ENCODE data around the gene ANKRD10.

ANKRD10 gene

GRCh38 chr13:110921695-110922094 lies 6.8 kb upstream of the ANKRD10 start (continued):
- TF ChIP-seq, protein P1, sequence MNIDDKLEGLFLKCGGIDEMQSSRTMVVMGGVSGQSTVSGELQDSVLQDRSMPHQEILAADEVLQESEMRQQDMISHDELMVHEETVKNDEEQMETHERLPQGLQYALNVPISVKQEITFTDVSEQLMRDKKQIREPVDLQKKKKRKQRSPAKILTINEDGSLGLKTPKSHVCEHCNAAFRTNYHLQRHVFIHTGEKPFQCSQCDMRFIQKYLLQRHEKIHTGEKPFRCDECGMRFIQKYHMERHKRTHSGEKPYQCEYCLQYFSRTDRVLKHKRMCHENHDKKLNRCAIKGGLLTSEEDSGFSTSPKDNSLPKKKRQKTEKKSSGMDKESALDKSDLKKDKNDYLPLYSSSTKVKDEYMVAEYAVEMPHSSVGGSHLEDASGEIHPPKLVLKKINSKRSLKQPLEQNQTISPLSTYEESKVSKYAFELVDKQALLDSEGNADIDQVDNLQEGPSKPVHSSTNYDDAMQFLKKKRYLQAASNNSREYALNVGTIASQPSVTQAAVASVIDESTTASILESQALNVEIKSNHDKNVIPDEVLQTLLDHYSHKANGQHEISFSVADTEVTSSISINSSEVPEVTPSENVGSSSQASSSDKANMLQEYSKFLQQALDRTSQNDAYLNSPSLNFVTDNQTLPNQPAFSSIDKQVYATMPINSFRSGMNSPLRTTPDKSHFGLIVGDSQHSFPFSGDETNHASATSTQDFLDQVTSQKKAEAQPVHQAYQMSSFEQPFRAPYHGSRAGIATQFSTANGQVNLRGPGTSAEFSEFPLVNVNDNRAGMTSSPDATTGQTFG (tag by site-specific recombination; IDR thresholded peaks at IDR 0.05; ENCODE audit: borderline replicate concordance): no peak
- no peak for TF ChIP-seq ZNF670 (tag by site-specific recombination; IDR thresholded peaks at IDR 0.05; ENCODE audit: low read depth)

GRCh38 chr13:110921209-110921608 lies 6.3 kb upstream of the ANKRD10 start:
- TF ChIP-seq ZIC2 (tag by site-specific recombination; IDR thresholded peaks at IDR 0.05) (no peak), ZNF175 (tag by site-specific recombination; IDR thresholded peaks at IDR 0.05) (no peak), GLI2 (tag by site-specific recombination; IDR thresholded peaks at IDR 0.05; ENCODE audit: borderline replicate concordance, low read depth) (no peak), ZNF48 (tag by site-specific recombination; IDR thresholded peaks at IDR 0.05) (no peak)
- Histone ChIP-seq H3K4me1 (ENCODE audit: control insufficient read depth, insufficient read depth, low read length) (no peaks in the 10 kb centered on the region), H3K27ac (ENCODE audit: extremely low read depth, low read depth, low read length) (no peak overlapping the region), H3K4me3 (ENCODE audit: low read depth, low read length) (no peak overlapping the region), H3K36me3 (ENCODE audit: control insufficient read depth in 2 of 2, insufficient read depth in 1 of 2, low read length in 2 of 2) (no peaks in the 10 kb centered on the region), H3K9me3 (ENCODE audit: control insufficient read depth, insufficient read depth, low read depth, low read length) (no peaks in the 10 kb centered on the region)
- POLR2A ChIA-PET: no interaction called here
- CTCF ChIA-PET: interaction anchor here (1.2 kb wide), 1 partner anchor 146 kb away, joined by 3 read pairs; no protein-coding TSS in a partner anchor

- Histone ChIP-seq H3K4me1 (ENCODE audit: control insufficient read depth, insufficient read depth, low read length) (no peaks in the 10 kb centered on the region), H3K27ac (ENCODE audit: extremely low read depth, low read depth, low read length) (no peak overlapping the region), H3K9me3 (ENCODE audit: control insufficient read depth, insufficient read depth, low read depth, low read length) (no peaks in the 10 kb centered on the region), H3K36me3 (ENCODE audit: control insufficient read depth in 2 of 2, insufficient read depth in 1 of 2, low read length in 2 of 2) (no peaks in the 10 kb centered on the region), H3K4me3 (ENCODE audit: low read depth, low read length) (no peak overlapping the region)
- CTCF ChIA-PET: interaction anchor here (1.2 kb wide), 1 partner anchor 147 kb away, joined by 3 read pairs; no protein-coding TSS in a partner anchor
- POLR2A ChIA-PET: no interaction called here
- TF ChIP-seq ZSCAN23 (tag by site-specific recombination; IDR thresholded peaks at IDR 0.05) (no peak), FEZF1 (tag by site-specific recombination; IDR thresholded peaks at IDR 0.05) (no peak), ZNF2 (tag by site-specific recombination; IDR thresholded peaks at IDR 0.05) (no peak), ZSCAN5A (tag by site-specific recombination; IDR thresholded peaks at IDR 0.05) (no peak), ZNF585B (tag by site-specific recombination; IDR thresholded peaks at IDR 0.05) (no peak), ZNF626 (tag by site-specific recombination; IDR thresholded peaks at IDR 0.05) (no peak), KLF7 (tag by site-specific recombination; IDR thresholded peaks at IDR 0.05; ENCODE audit: borderline replicate concordance) (no peak), ZNF660 (tag by site-specific recombination; IDR thresholded peaks at IDR 0.05) (no peak), EGR2 (tag by site-specific recombination; IDR thresholded peaks at IDR 0.05; ENCODE audit: low read depth) (no peak), ZNF23 (tag by site-specific recombination; IDR thresholded peaks at IDR 0.05; ENCODE audit: borderline replicate concordance) (no peak)
- TF ChIP-seq, protein P2, sequence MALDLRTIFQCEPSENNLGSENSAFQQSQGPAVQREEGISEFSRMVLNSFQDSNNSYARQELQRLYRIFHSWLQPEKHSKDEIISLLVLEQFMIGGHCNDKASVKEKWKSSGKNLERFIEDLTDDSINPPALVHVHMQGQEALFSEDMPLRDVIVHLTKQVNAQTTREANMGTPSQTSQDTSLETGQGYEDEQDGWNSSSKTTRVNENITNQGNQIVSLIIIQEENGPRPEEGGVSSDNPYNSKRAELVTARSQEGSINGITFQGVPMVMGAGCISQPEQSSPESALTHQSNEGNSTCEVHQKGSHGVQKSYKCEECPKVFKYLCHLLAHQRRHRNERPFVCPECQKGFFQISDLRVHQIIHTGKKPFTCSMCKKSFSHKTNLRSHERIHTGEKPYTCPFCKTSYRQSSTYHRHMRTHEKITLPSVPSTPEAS (tag by site-specific recombination; IDR thresholded peaks at IDR 0.05): no peak
Observed at GRCh38 chr13:110920038-110920437, 5.2 kb upstream of the ANKRD10 start.

All from HEK293 (cell line).